HUDEP-2 (cell line): ENCODE measurements around the gene GSTT2.
A peak's percentile ranks its signal among the peaks of the same experiment; 100 is the strongest.

Source experiments
- DNase-seq, 76 experiments: peaks; one replicate each; lab custom pipeline; 2025; ENCODE audit not compliant: unreplicated experiment in 76 of 76; lab: John Stamatoyannopoulos, UW

Gene GSTT2

GRCh38 chr22:24007253-24008021 is 27.5 kb downstream of the GSTT2 start:
- DNase-seq = no peak

GRCh38 chr22:24008022-24008283 is 28.0 kb downstream of the GSTT2 start:
- DNase-seq = no peak

- DNase-seq = no peak
Measured at GRCh38 chr22:24008381-24009226, 28.7 kb downstream of the GSTT2 start.

- DNase-seq = peak in 26 of 76 experiments; percentile 9 to 76 (median 30)
Measured at GRCh38 chr22:24009227-24010017, 29.5 kb downstream of the GSTT2 start.

GRCh38 chr22:24010018-24010391 is 30.1 kb downstream of the GSTT2 start:
- no peak for DNase-seq

- DNase-seq = peak in 1 of 76 experiments; percentile 14
Measured at GRCh38 chr22:24011735-24012068, 31.8 kb downstream of the GSTT2 start.

- DNase-seq = no peak
Measured at GRCh38 chr22:24016156-24016555, 36.2 kb downstream of the GSTT2 start.

- DNase-seq = no peak
Measured at GRCh38 chr22:24021304-24021703, 41.4 kb downstream of the GSTT2 start.

GRCh38 chr22:24023204-24023789 is 43.4 kb downstream of the GSTT2 start:
- no peak for DNase-seq

- DNase-seq = no peak
Measured at GRCh38 chr22:24024354-24024753, 44.4 kb downstream of the GSTT2 start.

GRCh38 chr22:24025475-24025874 is 45.5 kb downstream of the GSTT2 start:
- no peak for DNase-seq

- DNase-seq = no peak
Measured at GRCh38 chr22:24026056-24026455, 46.1 kb downstream of the GSTT2 start.

GRCh38 chr22:24026733-24027132 is 46.8 kb downstream of the GSTT2 start:
- DNase-seq = no peak

- no peak for DNase-seq
Measured at GRCh38 chr22:24027389-24027975, 47.5 kb downstream of the GSTT2 start.

- DNase-seq = no peak
Measured at GRCh38 chr22:24027991-24028390, 48.1 kb downstream of the GSTT2 start.

GRCh38 chr22:24028533-24028932 is 48.6 kb downstream of the GSTT2 start:
- no peak for DNase-seq

- no peak for DNase-seq
Measured at GRCh38 chr22:24029304-24029703, 49.4 kb downstream of the GSTT2 start.

- DNase-seq = no peak
Measured at GRCh38 chr22:24030186-24030702, 50.3 kb downstream of the GSTT2 start.
